H1 (cell line): ENCODE results near the gene SOBP.

ENCODE experiments used
- CEBPB ChIP-seq: IDR thresholded peaks from 2 replicates; pipeline ENCODE4 v1.6.1; 2012; ENCODE audit warnings: low read depth, low read length
- CTCF ChIP-seq, 3 experiments: IDR thresholded peaks; 1 replicate in 2 of 3; 2 replicates in 1 of 3; pipeline versions ENCODE4 v1.5.1 to v1.6.1; 2011; ENCODE audit warnings: low read length in 3 of 3, mild to moderate bottlenecking in 3 of 3, inconsistent platforms in 2 of 3, low read depth in 1 of 3, moderate library complexity in 1 of 3; ENCODE audit not compliant: insufficient read depth in 1 of 3; ENCODE audit errors: control extremely low read depth in 1 of 3
- EP300 ChIP-seq, 2 experiments: IDR thresholded peaks; 1 replicate in 1 of 2; 2 replicates in 1 of 2; pipeline ENCODE4 v1.6.1; 2011 to 2012; ENCODE audit warnings: low read depth in 2 of 2, low read length in 2 of 2, mild to moderate bottlenecking in 2 of 2, borderline replicate concordance in 1 of 2, inconsistent platforms in 1 of 2, moderate library complexity in 1 of 2
- EZH2 ChIP-seq: fragments of 200-600 bp; sonication (generic); IDR thresholded peaks from 2 replicates; pipeline ENCODE4 v1.7.1; 2012; ENCODE audit warnings: low read depth, mild to moderate bottlenecking, moderate library complexity, low read length, inconsistent platforms; ENCODE audit not compliant: severe bottlenecking
- GABPA ChIP-seq: IDR thresholded peaks from 2 replicates; pipeline ENCODE4 v1.6.1; 2011; ENCODE audit warnings: mild to moderate bottlenecking, low read length, moderate library complexity, borderline replicate concordance; ENCODE audit not compliant: insufficient read depth
- GTF2F1 ChIP-seq: IDR thresholded peaks from 2 replicates; pipeline ENCODE4 v1.6.1; 2012; ENCODE audit warnings: low read depth, low read length, improper control_type of control experiment, borderline replicate concordance
- RAD21 ChIP-seq, 2 experiments: IDR thresholded peaks in 1 of 2; conservative IDR thresholded peaks in 1 of 2; 2 replicates each; pipeline ENCODE4 v1.6.1; 2011; ENCODE audit warnings: low read depth in 2 of 2, low read length in 2 of 2, improper control_type of control experiment in 1 of 2, inconsistent platforms in 1 of 2, mild to moderate bottlenecking in 1 of 2, moderate library complexity in 1 of 2
- SAP30 ChIP-seq: fragments of 300-600 bp; sonication (generic); IDR thresholded peaks from 2 replicates; pipeline ENCODE4 v1.7.1; 2012; ENCODE audit warnings: low read length, moderate library complexity, mild to moderate bottlenecking, inconsistent platforms; ENCODE audit not compliant: insufficient read depth, insufficient replicate concordance
- TAF1 ChIP-seq: IDR thresholded peaks from 2 replicates; pipeline ENCODE4 v1.6.1; 2011; ENCODE audit warnings: mild to moderate bottlenecking, low read depth, low read length
- YY1 ChIP-seq: IDR thresholded peaks from 2 replicates; pipeline ENCODE4 v1.6.1; 2011; ENCODE audit warnings: low read depth, mild to moderate bottlenecking, low read length
- ZNF274 ChIP-seq: IDR thresholded peaks from 2 replicates; pipeline ENCODE4 v1.7.0; 2012; ENCODE audit warnings: low read length, borderline replicate concordance; ENCODE audit errors: extremely low read depth

- no peak for TF ChIP-seq GTF2F1
- no peak for TF ChIP-seq YY1
- TF ChIP-seq RAD21 (IDR thresholded peaks at IDR 0.05 in 1 of 2, conservative IDR thresholded peaks at IDR 0.05 in 1 of 2; ENCODE audit: low read depth in 2 of 2, low read length in 2 of 2) = no peak
- TF ChIP-seq CTCF (IDR thresholded peaks at IDR 0.05; ENCODE audit: control extremely low read depth in 1 of 3, insufficient read depth in 1 of 3, low read depth in 1 of 3, low read length in 3 of 3) = no peak
- no peak for TF ChIP-seq ZNF274
- no peak for TF ChIP-seq EP300 (IDR thresholded peaks at IDR 0.05; ENCODE audit: borderline replicate concordance in 1 of 2, low read depth in 2 of 2, low read length in 2 of 2)
- no peak for TF ChIP-seq SAP30
- TF ChIP-seq TAF1 = no peak
- no peak for TF ChIP-seq EZH2
- TF ChIP-seq CEBPB = no peak
- TF ChIP-seq GABPA = no peak
Observed at GRCh38 chr6:107634324-107635056, 144.6 kb downstream of the SOBP start.
